ENCODE measurements around the gene AFF4.

GRCh38 chr5:132836852-132837251, 126.6 kb downstream of the AFF4 start:
- TF ChIP-seq CTCF (IDR thresholded peaks at IDR 0.05; ENCODE audit: poor library complexity, severe bottlenecking), result no peak
- TF ChIP-seq EZH2 (IDR thresholded peaks at IDR 0.05; ENCODE audit: borderline replicate concordance, insufficient read depth, low read length, poor library complexity, severe bottlenecking), result no peak
- TF ChIP-seq TAF1 (IDR thresholded peaks at IDR 0.05; ENCODE audit: low read depth), result no peak
- no peak for TF ChIP-seq POLR2AphosphoS5 (IDR thresholded peaks at IDR 0.05)

All from neural cell (in vitro differentiated cells).